Esophagus squamous epithelium (tissue), 4 donors: Measurements from ENCODE around the gene BAZ2B.

Experiments used
- CTCF ChIP-seq, 6 experiments: fragments of 450-650 bp in 4 of 6; fragments of 200-600 bp in 2 of 6; sonication (generic) in 2 of 6; IDR thresholded peaks; one replicate each; pipeline ENCODE4 v1.5.1; 2016 to 2019; ENCODE audit warnings: antibody characterized with exemption in 6 of 6, mild to moderate bottlenecking in 4 of 6, moderate library complexity in 4 of 6
- POLR2A ChIP-seq, 4 donors: fragments of 450-650 bp; IDR thresholded peaks; one replicate each; pipeline ENCODE4 v1.6.1; 2017; ENCODE audit warnings: antibody characterized with exemption in 4 of 4, mild to moderate bottlenecking in 4 of 4, moderate library complexity in 3 of 4

GRCh38 chr2:159609811-159610549 lies 6.4 kb downstream of the BAZ2B start:
- TF ChIP-seq CTCF (IDR thresholded peaks at IDR 0.05), result no peak
- no peak for TF ChIP-seq POLR2A (IDR thresholded peaks at IDR 0.05)
